ENCODE measurements around the gene MAFG. TPM values are rescaled to one million over a fixed set of nuclear protein-coding genes. Genes with fewer than 3 reads are reported as not detected.

The MAFG gene
- polyA plus RNA-seq, 1 donor (not counting 4 experiments of a cell fraction or from before 2014, with no cell fraction given), result 8.3 TPM

- Histone ChIP-seq H3K9me3 (ENCODE audit: control insufficient read depth, low read depth, low read length) (no peaks in the 10 kb centered on the region), H3K9me1 (ENCODE audit: control insufficient read depth, extremely low read depth, insufficient read depth, low read length) (no peaks in the 10 kb centered on the region), H3K4me1 (ENCODE audit: control insufficient read depth, extremely low read depth, insufficient read depth, low read length) (peaks cover 14% of the 10 kb centered on the region), H2AFZ (ENCODE audit: control insufficient read depth, low read length) (no peak overlapping the region), H3K79me2 (ENCODE audit: control insufficient read depth, insufficient read depth, low read length) (peaks cover 8% of the 10 kb centered on the region), H3K4me3 (ENCODE audit: control insufficient read depth in 2 of 3, extremely low read depth in 1 of 3, insufficient read depth in 2 of 3, low read depth in 1 of 3, low read length in 3 of 3) (no peak overlapping the region), H3K4me2 (ENCODE audit: control insufficient read depth, extremely low read depth, insufficient read depth, low read depth, low read length) (no peak overlapping the region), H3K27me3 (ENCODE audit: control insufficient read depth, extremely low read depth, insufficient read depth, low read length) (no peaks in the 10 kb centered on the region), H3K9ac (ENCODE audit: control insufficient read depth, extremely low read depth, insufficient read depth, low read length) (no peak overlapping the region), H4K20me1 (ENCODE audit: control insufficient read depth, extremely low read depth, insufficient read depth, low read length) (peaks cover 9% of the 10 kb centered on the region), H3K27ac (ENCODE audit: control insufficient read depth, insufficient read depth, low read length) (no peak overlapping the region), H3K36me3 (ENCODE audit: control insufficient read depth in 2 of 2, extremely low read depth in 1 of 2, insufficient read depth in 2 of 2, low read length in 2 of 2) (peaks cover 23 to 33% of the 10 kb centered on the region in 2 experiments)
- dilution Hi-C loops (cut with MboI; ENCODE audit: extremely low pct_ligation_motif_present, low sequenced_read_pairs), result no loop called here
- DNase-seq (ENCODE audit: low read depth, low spot score), result no peak
- FAIRE-seq, result no peak
- TF ChIP-seq, protein P1, sequence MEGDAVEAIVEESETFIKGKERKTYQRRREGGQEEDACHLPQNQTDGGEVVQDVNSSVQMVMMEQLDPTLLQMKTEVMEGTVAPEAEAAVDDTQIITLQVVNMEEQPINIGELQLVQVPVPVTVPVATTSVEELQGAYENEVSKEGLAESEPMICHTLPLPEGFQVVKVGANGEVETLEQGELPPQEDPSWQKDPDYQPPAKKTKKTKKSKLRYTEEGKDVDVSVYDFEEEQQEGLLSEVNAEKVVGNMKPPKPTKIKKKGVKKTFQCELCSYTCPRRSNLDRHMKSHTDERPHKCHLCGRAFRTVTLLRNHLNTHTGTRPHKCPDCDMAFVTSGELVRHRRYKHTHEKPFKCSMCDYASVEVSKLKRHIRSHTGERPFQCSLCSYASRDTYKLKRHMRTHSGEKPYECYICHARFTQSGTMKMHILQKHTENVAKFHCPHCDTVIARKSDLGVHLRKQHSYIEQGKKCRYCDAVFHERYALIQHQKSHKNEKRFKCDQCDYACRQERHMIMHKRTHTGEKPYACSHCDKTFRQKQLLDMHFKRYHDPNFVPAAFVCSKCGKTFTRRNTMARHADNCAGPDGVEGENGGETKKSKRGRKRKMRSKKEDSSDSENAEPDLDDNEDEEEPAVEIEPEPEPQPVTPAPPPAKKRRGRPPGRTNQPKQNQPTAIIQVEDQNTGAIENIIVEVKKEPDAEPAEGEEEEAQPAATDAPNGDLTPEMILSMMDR (optimal IDR thresholded peaks at IDR 0.05 in 1 of 3, IDR thresholded peaks at IDR 0.05 in 1 of 3, conservative IDR thresholded peaks at IDR 0.05 in 1 of 3; ENCODE audit: extremely low read depth in 1 of 3, insufficient read depth in 2 of 3, low read length in 3 of 3), result no peak
- TF ChIP-seq EZH2 (IDR thresholded peaks at IDR 0.05; ENCODE audit: low read length), result no peak
Measured at GRCh38 chr17:81904600-81905423, 22.7 kb downstream of the MAFG start.

GRCh38 chr17:81903896-81904599 is 23.5 kb downstream of the MAFG start:
- Histone ChIP-seq H3K36me3 (ENCODE audit: control insufficient read depth in 2 of 2, extremely low read depth in 1 of 2, insufficient read depth in 2 of 2, low read length in 2 of 2) (peaks cover 26 to 41% of the 10 kb centered on the region in 2 experiments), H3K27me3 (ENCODE audit: control insufficient read depth, extremely low read depth, insufficient read depth, low read length) (no peaks in the 10 kb centered on the region), H3K9ac (ENCODE audit: control insufficient read depth, extremely low read depth, insufficient read depth, low read length) (no peak overlapping the region), H2AFZ (ENCODE audit: control insufficient read depth, low read length) (no peak overlapping the region), H4K20me1 (ENCODE audit: control insufficient read depth, extremely low read depth, insufficient read depth, low read length) (peaks cover 11% of the 10 kb centered on the region), H3K79me2 (ENCODE audit: control insufficient read depth, insufficient read depth, low read length) (peaks cover under 1% of the 10 kb centered on the region), H3K9me1 (ENCODE audit: control insufficient read depth, extremely low read depth, insufficient read depth, low read length) (no peaks in the 10 kb centered on the region), H3K9me3 (ENCODE audit: control insufficient read depth, low read depth, low read length) (no peaks in the 10 kb centered on the region), H3K4me3 (ENCODE audit: control insufficient read depth in 2 of 3, extremely low read depth in 1 of 3, insufficient read depth in 2 of 3, low read depth in 1 of 3, low read length in 3 of 3) (no peak overlapping the region), H3K4me1 (ENCODE audit: control insufficient read depth, extremely low read depth, insufficient read depth, low read length) (peaks cover 18% of the 10 kb centered on the region), H3K4me2 (ENCODE audit: control insufficient read depth, extremely low read depth, insufficient read depth, low read depth, low read length) (no peak overlapping the region), H3K27ac (ENCODE audit: control insufficient read depth, insufficient read depth, low read length) (no peak overlapping the region)
- DNase-seq (ENCODE audit: low read depth, low spot score) (no peak), FAIRE-seq (no peak)
- TF ChIP-seq, protein P1 (optimal IDR thresholded peaks at IDR 0.05 in 1 of 3, IDR thresholded peaks at IDR 0.05 in 1 of 3, conservative IDR thresholded peaks at IDR 0.05 in 1 of 3; ENCODE audit: extremely low read depth in 1 of 3, insufficient read depth in 2 of 3, low read length in 3 of 3), result no peak
- TF ChIP-seq EZH2 (IDR thresholded peaks at IDR 0.05; ENCODE audit: low read length), result no peak
- dilution Hi-C loops (cut with MboI; ENCODE audit: extremely low pct_ligation_motif_present, low sequenced_read_pairs), result no loop called here
